K562 (cell line): Measurements from ENCODE around the gene AHNAK. TPM values are rescaled to one million over a fixed set of nuclear protein-coding genes. Genes with fewer than 3 reads are reported as not detected.

Source experiments
- BACH1 ChIP-seq: fragments of 200-800 bp; sonication (Bioruptor generic); IDR thresholded peaks from 2 replicates; pipeline ENCODE4 v1.6.1; 2016; ENCODE audit warnings: missing genetic modification characterization, missing compliant biosample characterization
- CBX1 ChIP-seq: sonication (generic); IDR thresholded peaks from 2 replicates; pipeline ENCODE4 v1.6.1; 2016; ENCODE audit warnings: antibody characterized with exemption, low read depth, mild to moderate bottlenecking
- GABPB1 ChIP-seq: sonication (generic); formaldehyde crosslinking; IDR thresholded peaks from 2 replicates; pipeline ENCODE4 v1.8.0; 2022; ENCODE audit warnings: mild to moderate bottlenecking, missing genetic modification reagents
- HNRNPH1 ChIP-seq: fragments of 200-400 bp; formaldehyde crosslinking; optimal IDR thresholded peaks from 2 replicates; pipeline ENCODE3; 2017; ENCODE audit warnings: low read depth, mild to moderate bottlenecking, low read length, moderate library complexity
- PURB ChIP-seq: sonication (generic); formaldehyde crosslinking; IDR thresholded peaks from 2 replicates; pipeline ENCODE4 v1.9.0; 2021; ENCODE audit warnings: low read depth, mild to moderate bottlenecking, missing genetic modification reagents
- REST ChIP-seq, 2 experiments: fragments of 450-650 bp; formaldehyde crosslinking in 1 of 2; IDR thresholded peaks; 2 replicates each; pipeline versions ENCODE4 v1.4.0 to v1.6.1; 2014 to 2020; ENCODE audit warnings: mild to moderate bottlenecking in 2 of 2, borderline replicate concordance in 1 of 2, low read depth in 1 of 2
- SMAD2 ChIP-seq: fragments of 150-350 bp; IDR thresholded peaks from 2 replicates; pipeline ENCODE4 v1.6.1; 2014; ENCODE audit warnings: low read depth, mild to moderate bottlenecking, low read length
- SMARCE1 ChIP-seq: fragments of 450-650 bp; IDR thresholded peaks from 2 replicates; pipeline ENCODE4 v1.7.1; 2016; ENCODE audit warnings: mild to moderate bottlenecking
- ZBTB17 ChIP-seq: fragments of 450-650 bp; formaldehyde crosslinking; IDR thresholded peaks from 2 replicates; pipeline ENCODE4 v1.4.0; 2020; ENCODE audit warnings: mild to moderate bottlenecking
- ZNF395 ChIP-seq: fragments of 200-800 bp; sonication (Bioruptor generic); IDR thresholded peaks from 2 replicates; pipeline ENCODE4 v1.6.1; 2017; ENCODE audit warnings: missing genetic modification characterization, missing compliant biosample characterization
- ZNF444 ChIP-seq: fragments of 250-450 bp; sonication (Bioruptor Pico); IDR thresholded peaks from 2 replicates; pipeline ENCODE4 v1.4.0; 2020; ENCODE audit warnings: mild to moderate bottlenecking, moderate library complexity
- ZNF561 ChIP-seq: fragments of 450-650 bp; formaldehyde crosslinking; conservative IDR thresholded peaks from 2 replicates; pipeline ENCODE4 v1.4.0; 2020; ENCODE audit warnings: mild to moderate bottlenecking, moderate library complexity
- polyA plus RNA-seq, 8 experiments: library from polyadenylated mRNA; depleted of rRNA in 4 of 8; stranded (reverse) in 5 of 8; unstranded in 3 of 8; fragments of >200 nt; fragmentation: Nextera tagmentation in 2 of 8; fragmentation: Illumina TruSeq in 1 of 8; extraction: Ambion mirVana in 2 of 8; extraction: Trizol in 1 of 8; gene quantifications; 2 replicates each; pipeline versions ENCODE4 v1.2.1 to v1.2.3, GENCODE V29; 2011 to 2014; ENCODE audit warnings: inconsistent platforms in 1 of 8, missing spikeins in 1 of 8
- total RNA-seq, 7 experiments: library from RNA; depleted of rRNA in 6 of 7; stranded (reverse); fragments of >200 nt in 6 of 7; fragmentation: Illumina TruSeq in 2 of 7; extraction: Trizol in 2 of 7; gene quantifications; 2 replicates each; pipeline versions ENCODE4 v1.2.1 to v1.2.3, GENCODE V29; 2011 to 2021; ENCODE audit warnings: low replicate concordance in 1 of 7
- TF ChIP-seq, protein P1 (sequence below): fragments of 450-650 bp; IDR thresholded peaks from 2 replicates; pipeline ENCODE4 v1.6.1; 2016; ENCODE audit warnings: antibody characterized with exemption

Gene AHNAK
- total and polyA plus RNA-seq, 9 of the 15 experiments (the other 6 are each of a cell fraction or from before 2014, with no cell fraction given): 1.5 to 89.7 (median 45.0) TPM

GRCh38 chr11:62553080-62553838, 6.7 kb upstream of the AHNAK start (continued):
- TF ChIP-seq REST (IDR thresholded peaks at IDR 0.05; ENCODE audit: borderline replicate concordance) (no peak), REST (CRISPR knock-in tag; IDR thresholded peaks at IDR 0.05; ENCODE audit: low read depth) (no peak), SMARCE1 (peak; percentile 83; the same call in 1 of the 2 replicates), SMAD2 (no peak), HNRNPH1 (no peak), BACH1 (tag) (peak; percentile 42; the same call in 1 of the 2 replicates), PURB (no peak), ZNF444 (no peak), ZNF395 (CRISPR knock-in tag) (no peak), ZBTB17 (CRISPR knock-in tag) (0 out of 2 replicates have a peak, but pooled peaks have one; percentile 3), CBX1 (no peak), ZNF561 (CRISPR knock-in tag) (no peak), GABPB1 (CRISPR knock-in tag) (no peak)
- TF ChIP-seq, protein P1, sequence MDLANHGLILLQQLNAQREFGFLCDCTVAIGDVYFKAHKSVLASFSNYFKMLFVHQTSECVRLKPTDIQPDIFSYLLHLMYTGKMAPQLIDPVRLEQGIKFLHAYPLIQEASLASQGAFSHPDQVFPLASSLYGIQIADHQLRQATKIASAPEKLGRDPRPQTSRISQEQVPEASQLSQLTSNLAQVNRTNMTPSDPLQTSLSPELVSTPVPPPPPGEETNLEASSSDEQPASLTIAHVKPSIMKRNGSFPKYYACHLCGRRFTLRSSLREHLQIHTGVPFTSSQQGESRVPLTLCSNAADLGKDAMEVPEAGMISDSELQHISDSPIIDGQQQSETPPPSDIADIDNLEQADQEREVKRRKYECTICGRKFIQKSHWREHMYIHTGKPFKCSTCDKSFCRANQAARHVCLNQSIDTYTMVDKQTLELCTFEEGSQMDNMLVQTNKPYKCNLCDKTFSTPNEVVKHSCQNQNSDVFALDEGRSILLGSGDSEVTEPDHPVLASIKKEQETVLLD: peak; percentile 65; the same call in 1 of the 2 replicates
